Esophagus muscularis mucosa (tissue), 4 donors: ENCODE data around the gene EPHA2. TPM values are rescaled to one million over a fixed set of nuclear protein-coding genes. Genes with fewer than 3 reads are reported as not detected.

Experiments
- DNase-seq: peaks from one replicate; pipeline ENCODE4 v3.0.0-alpha.2; 2017; ENCODE audit errors: extremely low spot score
- H3K27ac ChIP-seq, 4 donors: fragments of 200-600 bp; sonication (generic); replicated peaks in 1 of 4; 1 replicate in 3 of 4; 2 replicates in 1 of 4; pipeline ENCODE4 v1.5.1; 2016 to 2019; ENCODE audit warnings: mild to moderate bottlenecking in 1 of 4
- H3K27me3 ChIP-seq, 4 donors: fragments of 200-600 bp; sonication (generic); one replicate each; pipeline versions ENCODE4 v1.5.1 to v1.6.0; 2016 to 2019
- H3K36me3 ChIP-seq, 4 donors: fragments of 200-600 bp; sonication (generic); one replicate each; pipeline ENCODE4 v1.5.1; 2016 to 2019
- H3K4me1 ChIP-seq, 4 donors: fragments of 200-600 bp; sonication (generic); one replicate each; pipeline ENCODE4 v1.5.1; 2016 to 2019
- H3K4me3 ChIP-seq, 4 donors: fragments of 200-600 bp; sonication (generic); 1 replicate in 2 of 4; 2 replicates in 2 of 4; pipeline ENCODE4 v1.5.1; 2016 to 2019; ENCODE audit warnings: mild to moderate bottlenecking in 4 of 4, moderate library complexity in 1 of 4
- H3K9me3 ChIP-seq, 4 donors: fragments of 200-600 bp; sonication (generic); 1 replicate in 3 of 4; 2 replicates in 1 of 4; pipeline ENCODE4 v1.5.1; 2016 to 2019
- CTCF ChIP-seq, 3 experiments: fragments of 200-600 bp in 2 of 3; fragments of 450-650 bp in 1 of 3; sonication (generic) in 2 of 3; IDR thresholded peaks; one replicate each; pipeline ENCODE4 v1.5.1; 2017 to 2019; ENCODE audit warnings: antibody characterized with exemption in 3 of 3, mild to moderate bottlenecking in 2 of 3, moderate library complexity in 1 of 3
- EP300 ChIP-seq: sonication (generic); formaldehyde crosslinking; IDR thresholded peaks from one replicate; pipeline ENCODE4 v1.6.1; 2017; ENCODE audit warnings: antibody characterized with exemption
- POLR2A ChIP-seq: fragments of 450-650 bp; IDR thresholded peaks from one replicate; pipeline ENCODE4 v1.6.1; 2017; ENCODE audit warnings: antibody characterized with exemption, moderate library complexity, mild to moderate bottlenecking, low read depth
- POLR2AphosphoS5 ChIP-seq, 2 donors: sonication (generic); formaldehyde crosslinking; IDR thresholded peaks; one replicate each; pipeline ENCODE4 v1.6.1; 2017; ENCODE audit warnings: antibody characterized with exemption in 2 of 2
- WGBS: methylation state at CpG from one replicate; pipeline ENCODE4 v1.1.5; 2018; 5-methylcytosine and 5-hydroxymethylcytosine counted together
- intact Hi-C: fragments of 100-400 bp; cut with DNase I; formaldehyde crosslinking; loops from one replicate; pipeline ENCODE4 v1.15.1; 2023
- total RNA-seq, 4 donors: library from RNA; depleted of rRNA; stranded (reverse); fragments of >200 nt; gene quantifications; one replicate each; pipeline versions ENCODE4 v1.1.0 to v1.2.1, GENCODE V29; 2016

EPHA2 gene
- total RNA-seq, 4 donors from 2014 or later, result 5.8 to 15.7 (median 11.3) TPM

GRCh38 chr1:16141573-16142336 lies 14.1 kb downstream of the EPHA2 start:
- TF ChIP-seq POLR2A (no peak), EP300 (no peak), POLR2AphosphoS5 (IDR thresholded peaks at IDR 0.05) (peak in 1 of 2 donors; percentile 18)
- intact Hi-C loops, result loop anchor here (5.0 kb wide), 1 partner anchor 41 kb away; no protein-coding TSS in a partner anchor
- 57% methylated on average over 9 of the region's 16 CpGs for WGBS
- peaks cover 0 to 53% (median 18%) of the 10 kb centered on the region in 4 donors for H3K36me3 ChIP-seq
- peak overlapping the region; percentile 45 to 67 (median 48) for H3K27ac ChIP-seq
- peaks cover 64 to 83% (median 68%) of the 10 kb centered on the region in 4 donors for H3K4me1 ChIP-seq
- H3K9me3 ChIP-seq, result no peaks in the 10 kb centered on the region
- no peaks in the 10 kb centered on the region for H3K27me3 ChIP-seq
- DNase-seq, result no peak
- H3K4me3 ChIP-seq, result no peak overlapping the region

GRCh38 chr1:16140068-16140596 lies 15.7 kb downstream of the EPHA2 start:
- Histone ChIP-seq H3K27ac (no peak overlapping the region), H3K27me3 (no peaks in the 10 kb centered on the region), H3K9me3 (no peaks in the 10 kb centered on the region), H3K4me3 (no peak overlapping the region), H3K36me3 (peaks cover 0 to 67% (median 29%) of the 10 kb centered on the region in 4 donors), H3K4me1 (peaks cover 47 to 67% (median 52%) of the 10 kb centered on the region in 4 donors)
- TF ChIP-seq CTCF (IDR thresholded peaks at IDR 0.05), result no peak
- TF ChIP-seq POLR2A, result no peak
- no peak for TF ChIP-seq POLR2AphosphoS5 (IDR thresholded peaks at IDR 0.05)
- TF ChIP-seq EP300, result no peak
- WGBS, result 94% methylated on average over 7 of the region's 7 CpGs
- intact Hi-C loops, result loop anchor here (5.0 kb wide), 1 partner anchor 42 kb away; no protein-coding TSS in a partner anchor
- DNase-seq, result no peak

GRCh38 chr1:16139473-16139962 lies 16.4 kb downstream of the EPHA2 start:
- intact Hi-C loops, result no loop called here
- Histone ChIP-seq H3K36me3 (peaks cover 0 to 73% (median 35%) of the 10 kb centered on the region in 4 donors), H3K4me3 (no peak overlapping the region), H3K4me1 (peaks cover 41 to 60% (median 46%) of the 10 kb centered on the region in 4 donors), H3K27ac (peak overlapping the region in 3 of 4 donors; percentile 43 to 57 (median 54)), H3K27me3 (no peaks in the 10 kb centered on the region), H3K9me3 (no peaks in the 10 kb centered on the region)
- TF ChIP-seq EP300 (no peak), CTCF (IDR thresholded peaks at IDR 0.05) (no peak), POLR2AphosphoS5 (IDR thresholded peaks at IDR 0.05) (no peak), POLR2A (no peak)
- no peak for DNase-seq
- WGBS, result 81% methylated on average over 3 of the region's 3 CpGs

- TF ChIP-seq CTCF (IDR thresholded peaks at IDR 0.05) (no peak), EP300 (no peak), POLR2AphosphoS5 (IDR thresholded peaks at IDR 0.05) (no peak), POLR2A (no peak)
- Histone ChIP-seq H3K27ac (peak overlapping the region in 3 of 4 donors; percentile 43 to 57 (median 54)), H3K27me3 (no peaks in the 10 kb centered on the region), H3K4me3 (no peak overlapping the region), H3K36me3 (peaks cover 2 to 78% (median 41%) of the 10 kb centered on the region in 4 donors), H3K4me1 (peaks cover 34 to 53% (median 40%) of the 10 kb centered on the region in 4 donors), H3K9me3 (no peaks in the 10 kb centered on the region)
- WGBS, result 80% methylated on average over 7 of the region's 9 CpGs
- intact Hi-C loops, result no loop called here
- no peak for DNase-seq
Observed at GRCh38 chr1:16138772-16139221, 17.1 kb downstream of the EPHA2 start.

GRCh38 chr1:16137890-16138467 lies 17.9 kb downstream of the EPHA2 start:
- intact Hi-C loops, result no loop called here
- Histone ChIP-seq H3K27me3 (no peaks in the 10 kb centered on the region), H3K27ac (no peak overlapping the region), H3K4me1 (peaks cover 33 to 51% (median 35%) of the 10 kb centered on the region in 4 donors), H3K9me3 (no peaks in the 10 kb centered on the region), H3K36me3 (peaks cover 9 to 78% (median 47%) of the 10 kb centered on the region in 4 donors), H3K4me3 (no peak overlapping the region)
- WGBS, result 96% methylated on average over 7 of the region's 31 CpGs
- no peak for TF ChIP-seq EP300
- no peak for TF ChIP-seq CTCF (IDR thresholded peaks at IDR 0.05)
- no peak for TF ChIP-seq POLR2AphosphoS5 (IDR thresholded peaks at IDR 0.05)
- no peak for TF ChIP-seq POLR2A
- no peak for DNase-seq
